GM19324 (cell line): Measurements from ENCODE around the gene SIK3.

Source experiments
- ATAC-seq: cut with Tn5 transposase; IDR thresholded peaks from one replicate; pipeline ENCODE4 v1.9.1; 2021; ENCODE audit warnings: mild to moderate bottlenecking, moderate library complexity; ENCODE audit not compliant: unreplicated experiment, low FRiP score

The SIK3 gene

DNA sequence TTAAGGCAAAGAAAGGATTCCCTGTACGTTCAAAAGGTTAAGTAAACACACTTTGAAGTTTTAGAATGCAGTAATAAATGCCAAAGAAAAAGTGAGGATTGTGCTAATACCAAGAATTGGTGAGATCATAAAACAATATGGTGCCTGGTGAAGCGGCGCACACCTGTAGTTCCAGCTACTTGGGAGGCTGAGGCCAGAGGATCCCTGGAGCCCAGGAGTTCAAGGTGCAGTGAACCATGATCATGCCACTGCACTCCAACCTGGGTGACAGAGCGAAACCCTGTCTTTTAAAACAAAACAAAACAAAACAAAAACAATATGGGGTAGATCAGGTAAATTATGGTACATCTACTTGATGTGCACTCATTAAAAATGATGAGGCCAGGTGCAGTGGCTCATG lies 187.4 kb downstream of the SIK3 start:
- ATAC-seq, result no peak

DNA sequence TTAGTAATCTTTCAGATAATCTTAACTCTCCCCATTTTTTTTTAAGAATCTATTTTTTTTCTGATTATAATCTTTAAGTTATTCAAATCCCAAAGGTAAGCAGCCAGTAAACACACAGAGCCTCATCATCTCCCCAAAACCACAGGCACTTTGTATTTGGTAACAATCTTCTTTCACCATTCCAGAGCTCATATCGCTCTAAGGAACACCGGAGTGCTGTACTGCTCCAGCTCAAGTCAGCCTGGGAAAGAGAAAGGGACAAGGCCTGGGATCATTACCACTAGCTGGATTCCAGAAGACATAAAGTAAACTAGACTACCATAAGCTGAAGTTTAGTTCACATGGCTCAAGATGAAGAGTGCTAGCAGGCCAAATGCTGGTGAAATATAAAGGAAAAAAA lies 187.8 kb downstream of the SIK3 start:
- no peak for ATAC-seq

DNA sequence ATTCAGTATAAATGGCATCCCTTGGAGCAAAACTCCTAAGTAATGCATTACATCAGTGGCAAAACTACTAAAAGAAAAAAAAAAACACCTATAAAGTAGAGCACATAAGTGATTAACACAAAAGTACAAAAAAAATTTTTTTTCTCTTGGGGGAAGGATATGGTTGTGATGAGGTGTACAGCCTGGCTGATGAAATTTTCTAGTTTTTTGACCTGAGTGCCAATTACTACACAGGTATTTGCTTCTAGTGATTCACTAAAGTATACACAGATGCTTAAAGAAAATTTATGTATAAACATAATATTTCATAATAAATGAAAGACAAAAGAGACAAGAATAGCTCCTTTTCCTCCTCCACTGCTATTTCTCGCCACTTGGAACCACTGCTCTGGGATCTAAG lies 189.0 kb downstream of the SIK3 start:
- ATAC-seq, result no peak

DNA sequence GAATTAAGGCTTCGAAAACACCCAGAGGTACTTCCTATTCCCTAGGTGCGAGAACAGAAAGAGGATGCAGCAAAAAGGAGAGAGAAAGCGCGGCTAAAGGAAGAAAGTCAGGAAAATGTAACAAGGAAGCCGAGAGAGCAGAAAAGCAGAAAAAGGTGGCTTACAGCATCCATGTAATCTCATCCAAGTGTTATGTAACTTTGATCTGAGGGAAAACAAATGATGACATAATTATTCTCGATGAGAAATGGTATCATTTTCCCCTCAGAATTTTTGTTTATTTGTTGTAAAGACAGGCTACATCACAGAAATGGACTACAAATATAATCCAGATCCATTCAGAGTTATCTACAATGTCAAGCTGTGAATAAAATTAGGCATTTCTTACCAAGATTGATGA lies 191.7 kb downstream of the SIK3 start:
- no peak for ATAC-seq

DNA sequence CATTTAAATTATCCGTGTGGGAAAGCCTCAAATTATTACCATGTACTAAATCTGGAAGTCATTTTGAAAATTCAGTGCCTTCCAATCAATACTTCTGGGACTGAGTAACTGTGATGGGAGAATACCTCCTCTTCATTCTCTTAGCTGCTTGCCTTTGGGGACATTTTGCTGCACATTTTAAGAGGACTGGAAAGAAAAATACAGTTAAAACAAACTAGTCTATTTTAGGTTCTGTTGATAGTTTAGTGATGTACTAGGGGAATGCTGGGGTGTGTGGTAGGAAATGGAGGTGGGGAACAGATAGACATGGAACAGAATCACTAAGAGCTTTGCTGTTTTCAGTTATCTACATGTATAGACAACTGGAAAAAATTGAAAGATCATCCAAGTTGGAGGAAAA lies 195.1 kb downstream of the SIK3 start:
- ATAC-seq, result no peak

DNA sequence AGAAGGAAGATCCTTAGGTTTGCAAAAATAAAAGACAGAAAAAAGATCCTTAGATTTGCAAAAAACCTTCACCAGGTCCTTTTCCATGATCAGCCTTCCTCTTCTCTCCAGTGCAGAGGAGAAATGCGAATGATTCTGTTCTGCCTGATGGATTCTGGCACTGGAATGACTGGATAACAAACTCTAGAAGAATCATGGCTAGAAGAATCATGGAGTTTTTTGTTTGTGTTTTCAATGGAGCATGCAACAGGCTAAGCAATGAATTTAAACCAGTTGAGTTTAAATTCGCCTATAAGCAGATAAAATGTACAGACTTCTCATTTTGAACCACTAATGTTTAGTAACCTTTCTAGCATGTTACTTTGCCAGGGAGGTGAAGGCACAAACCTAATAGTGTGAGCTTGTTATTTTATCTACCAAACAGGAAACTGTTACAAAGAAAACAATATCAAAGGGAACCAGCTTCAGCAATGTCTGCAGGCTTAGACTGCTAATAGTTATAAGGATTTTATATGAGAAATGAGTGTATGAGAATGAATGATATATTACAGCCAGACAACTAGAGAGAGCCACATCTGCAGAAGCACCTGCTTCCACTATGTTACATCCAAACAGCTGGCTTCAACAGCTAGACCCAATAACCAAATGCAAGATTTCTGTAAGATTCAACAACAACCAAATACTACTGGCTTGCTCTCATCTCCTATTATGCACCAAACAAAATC lies 196.1 kb downstream of the SIK3 start:
- ATAC-seq, result no peak

DNA sequence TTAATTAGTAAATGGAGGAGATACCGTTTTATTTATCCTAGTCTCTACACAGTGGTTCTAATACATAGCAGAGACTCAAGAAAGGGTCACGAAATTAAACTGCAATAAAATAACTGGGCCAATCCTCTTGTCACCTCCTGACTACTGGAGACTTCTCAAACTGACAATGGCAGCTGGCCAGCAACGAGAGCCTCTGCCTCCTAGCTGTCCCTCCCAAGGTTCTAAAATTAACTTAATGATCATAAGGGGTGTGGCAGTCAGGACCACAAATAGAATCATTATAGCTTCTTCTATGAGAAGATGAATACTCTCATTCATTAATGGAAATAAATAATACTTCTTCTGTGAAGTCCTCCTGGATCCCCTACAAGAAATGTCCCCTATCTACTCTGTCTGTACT lies 197.0 kb downstream of the SIK3 start:
- no peak for ATAC-seq

DNA sequence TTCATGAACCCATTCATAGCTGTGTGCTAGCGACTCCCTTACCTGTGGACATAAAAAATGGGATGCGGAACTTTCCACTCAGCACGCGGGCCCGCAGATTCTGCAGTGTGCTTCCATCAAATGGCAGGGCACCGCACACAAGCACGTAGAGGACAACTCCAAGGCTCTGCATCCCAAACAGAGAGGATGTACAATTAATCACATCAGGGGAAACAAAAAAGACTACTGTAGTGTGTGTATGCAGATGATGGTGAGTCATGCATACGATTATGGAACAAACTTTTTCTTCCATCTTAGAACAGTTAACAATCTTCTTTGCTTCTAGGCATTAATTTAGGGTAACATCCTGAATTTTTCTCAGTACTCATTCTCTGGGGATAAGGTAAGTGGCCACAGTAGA lies 202.0 kb downstream of the SIK3 start:
- ATAC-seq, result no peak

DNA sequence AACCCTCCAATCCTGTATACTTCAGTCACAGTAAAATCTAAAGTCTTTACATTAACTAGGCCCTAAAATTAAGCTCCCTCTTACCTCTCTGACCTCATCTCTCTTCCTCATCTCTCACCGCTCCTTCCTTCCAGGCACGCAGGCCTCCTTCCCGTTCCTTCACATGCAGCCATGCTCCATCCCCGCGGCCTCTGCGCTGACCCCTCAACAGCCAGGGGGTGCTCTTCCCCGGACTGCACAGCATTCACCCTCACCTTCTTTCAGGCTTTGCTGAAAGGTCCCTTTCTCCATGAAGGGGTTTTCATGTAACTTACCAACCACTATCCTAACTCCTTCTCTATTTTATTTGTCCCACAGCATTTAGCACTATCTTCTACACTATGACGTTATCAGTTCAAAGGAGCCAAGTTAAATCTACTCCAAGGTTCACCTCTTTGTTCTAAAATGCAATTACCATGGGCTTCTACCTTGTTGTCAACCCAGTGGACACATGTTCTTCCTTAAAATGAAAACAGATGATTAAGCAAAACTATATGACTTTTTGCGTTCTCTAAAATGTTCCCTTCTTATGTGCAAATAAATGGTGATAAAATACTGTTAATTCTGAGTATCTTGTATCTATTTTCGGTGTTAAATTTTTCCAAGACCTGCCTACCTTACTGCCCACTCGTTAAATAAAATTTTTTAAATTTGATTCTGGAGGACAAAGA lies 203.0 kb downstream of the SIK3 start:
- no peak for ATAC-seq

DNA sequence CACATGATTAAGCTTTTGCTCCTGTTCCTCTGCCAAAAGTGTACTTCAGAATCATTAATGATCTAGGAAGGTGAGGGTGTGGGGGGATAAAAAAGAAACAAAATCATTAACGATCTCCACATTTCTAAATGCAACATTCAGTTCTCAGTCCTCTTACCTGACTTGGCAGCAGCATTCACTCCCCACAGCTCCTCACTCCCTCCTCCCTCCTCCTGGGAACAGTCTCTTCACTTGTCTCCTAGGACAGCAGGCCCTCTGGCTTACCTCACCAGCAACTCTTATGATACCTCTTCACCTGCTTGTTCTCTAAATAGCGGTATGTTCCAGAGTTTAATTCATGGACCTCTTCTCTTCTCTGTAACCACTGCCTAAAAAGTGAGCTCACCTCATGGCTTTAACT lies 204.3 kb downstream of the SIK3 start:
- ATAC-seq, result no peak

DNA sequence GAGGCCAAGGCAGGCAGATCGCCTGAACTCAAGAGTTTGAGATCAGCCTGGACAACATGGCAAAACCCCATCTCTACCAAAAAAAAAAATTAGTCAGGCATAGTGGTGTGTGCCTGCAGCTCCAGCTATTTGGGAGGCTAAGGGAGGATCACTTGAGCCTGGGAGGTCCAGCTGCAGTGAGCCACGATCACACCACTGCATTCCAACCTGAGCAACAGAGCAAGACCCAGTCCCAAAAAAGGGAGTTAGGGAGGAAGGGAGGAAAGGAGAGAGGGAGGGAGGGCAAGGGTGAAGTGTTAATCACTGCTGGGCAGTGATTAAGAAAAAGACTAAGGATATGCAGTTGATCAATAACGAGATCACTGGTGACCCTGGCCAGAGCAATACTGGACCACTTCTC lies 204.8 kb downstream of the SIK3 start:
- no peak for ATAC-seq

DNA sequence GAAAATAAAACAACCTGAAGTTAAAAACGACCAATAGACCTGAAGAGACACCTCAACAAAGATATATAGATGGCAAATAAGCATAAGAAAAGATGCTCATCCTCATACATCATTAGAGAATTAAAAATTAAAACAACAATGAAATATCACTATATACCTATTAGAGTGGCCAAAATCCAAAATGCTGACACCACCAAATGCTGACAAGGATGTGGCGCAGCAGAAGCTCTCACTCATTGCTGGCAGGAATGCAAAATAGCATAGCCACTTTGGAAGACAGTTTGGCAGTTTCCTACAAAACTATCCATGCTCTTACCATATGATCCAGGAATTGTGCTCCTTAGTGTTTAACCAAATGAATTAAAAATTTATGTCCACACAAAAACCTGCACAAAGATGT lies 205.9 kb downstream of the SIK3 start:
- no peak for ATAC-seq

DNA sequence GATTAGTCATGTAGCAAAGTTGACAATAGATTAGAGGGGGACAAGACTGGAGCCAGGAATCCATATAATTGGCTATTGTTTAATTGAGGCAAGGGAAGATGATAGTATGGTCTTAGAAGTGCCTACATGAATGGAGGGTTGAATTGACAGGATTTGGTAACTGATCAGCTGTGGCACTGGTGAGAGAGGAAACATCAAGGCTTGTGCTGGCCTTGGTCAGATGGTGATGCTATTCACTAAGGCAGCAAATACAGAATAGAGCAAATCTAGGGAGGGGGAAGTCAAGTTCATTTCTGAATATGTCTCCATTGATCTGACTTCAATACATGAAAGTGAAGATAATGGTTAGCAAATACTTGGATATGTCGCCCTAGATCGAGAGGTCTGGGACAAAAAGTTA lies 206.5 kb downstream of the SIK3 start:
- ATAC-seq, result no peak

DNA sequence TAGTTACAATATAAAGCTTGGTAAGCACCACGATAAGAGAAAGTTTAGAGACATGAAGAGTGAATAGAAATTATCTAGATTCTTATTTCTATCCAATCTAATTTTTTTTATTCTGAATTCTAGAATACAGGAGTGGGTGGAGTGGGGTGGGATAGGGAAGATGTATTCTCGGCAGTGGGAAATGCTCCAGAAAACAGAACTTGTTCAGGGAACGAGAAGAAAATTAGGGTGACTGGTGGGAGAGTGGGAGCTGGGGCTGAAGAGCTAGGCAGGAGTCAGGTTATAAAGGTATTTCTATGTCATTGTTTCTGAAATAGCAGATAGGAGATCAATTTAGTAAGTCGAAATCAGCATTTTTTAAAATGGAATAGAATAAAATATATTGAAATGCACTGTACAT lies 207.6 kb downstream of the SIK3 start:
- ATAC-seq, result no peak

DNA sequence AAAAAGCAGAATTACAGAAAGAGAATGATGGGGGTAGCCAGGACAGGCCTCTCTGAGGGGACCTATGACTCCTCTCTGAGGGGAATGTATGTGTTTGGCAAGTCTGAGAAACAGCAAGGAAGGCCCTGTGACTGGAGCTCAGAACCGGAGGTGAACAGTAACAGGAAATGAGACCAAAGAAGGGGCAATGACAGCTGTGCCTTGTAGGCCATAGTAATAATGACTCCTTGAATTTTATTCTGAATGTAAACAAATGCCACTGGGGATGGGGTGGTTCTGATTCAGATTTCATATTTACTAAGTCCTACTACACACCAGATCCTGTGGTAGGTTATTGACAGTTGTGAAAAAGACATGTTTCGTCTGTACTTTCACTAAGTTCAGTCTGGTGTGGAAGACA lies 208.0 kb downstream of the SIK3 start:
- ATAC-seq, result peak; percentile 67

DNA sequence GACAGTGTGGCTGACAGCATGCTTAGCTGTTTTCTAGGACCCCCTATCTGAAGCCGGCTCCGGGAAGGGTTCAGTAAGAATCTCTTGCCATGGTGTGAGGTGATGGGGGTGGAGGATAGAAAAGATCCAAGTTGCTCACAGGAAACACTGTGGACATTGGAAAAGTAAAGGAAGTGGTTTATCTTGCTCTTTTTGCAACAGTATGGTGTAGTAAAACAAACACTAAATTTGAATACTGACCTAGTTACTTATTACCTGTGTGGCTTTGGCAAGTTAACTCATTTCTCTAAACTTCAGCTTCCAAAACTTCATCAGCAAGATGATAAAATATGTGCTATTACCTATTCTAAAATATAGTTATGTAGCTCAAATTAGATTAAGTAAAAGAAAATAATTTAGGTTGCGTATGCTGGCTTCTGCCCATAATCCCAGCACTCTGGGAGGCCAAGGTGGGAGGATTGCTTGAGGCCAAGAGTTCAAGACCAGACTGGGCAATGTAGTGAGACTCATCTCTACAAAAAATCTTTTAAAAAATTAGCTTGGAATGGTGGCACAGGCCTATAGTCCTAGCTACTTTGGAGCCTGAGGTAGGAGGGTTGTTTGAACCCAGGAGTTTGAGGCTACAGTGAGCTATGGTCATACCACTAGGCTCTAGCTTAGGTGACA lies 209.2 kb downstream of the SIK3 start:
- ATAC-seq, result no peak

DNA sequence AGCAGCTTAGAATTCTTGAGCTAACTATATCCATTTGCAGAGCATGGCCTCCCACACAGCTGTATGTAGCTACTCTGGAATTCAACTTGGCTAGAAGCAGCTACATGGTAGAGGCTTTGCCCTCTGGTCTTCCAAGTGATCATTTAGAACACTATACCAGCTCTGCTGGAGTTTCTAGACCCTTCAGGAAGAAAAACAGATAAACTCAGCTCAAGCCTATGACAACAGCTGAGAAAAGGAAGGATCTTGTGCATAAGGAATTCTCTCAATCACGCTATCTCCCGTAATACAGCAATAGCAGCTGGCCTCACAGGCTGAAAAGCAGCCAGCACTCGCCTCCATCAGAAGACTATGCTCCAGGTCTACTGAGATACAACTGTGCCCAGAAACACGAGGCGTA lies 210.2 kb downstream of the SIK3 start:
- ATAC-seq, result no peak

DNA sequence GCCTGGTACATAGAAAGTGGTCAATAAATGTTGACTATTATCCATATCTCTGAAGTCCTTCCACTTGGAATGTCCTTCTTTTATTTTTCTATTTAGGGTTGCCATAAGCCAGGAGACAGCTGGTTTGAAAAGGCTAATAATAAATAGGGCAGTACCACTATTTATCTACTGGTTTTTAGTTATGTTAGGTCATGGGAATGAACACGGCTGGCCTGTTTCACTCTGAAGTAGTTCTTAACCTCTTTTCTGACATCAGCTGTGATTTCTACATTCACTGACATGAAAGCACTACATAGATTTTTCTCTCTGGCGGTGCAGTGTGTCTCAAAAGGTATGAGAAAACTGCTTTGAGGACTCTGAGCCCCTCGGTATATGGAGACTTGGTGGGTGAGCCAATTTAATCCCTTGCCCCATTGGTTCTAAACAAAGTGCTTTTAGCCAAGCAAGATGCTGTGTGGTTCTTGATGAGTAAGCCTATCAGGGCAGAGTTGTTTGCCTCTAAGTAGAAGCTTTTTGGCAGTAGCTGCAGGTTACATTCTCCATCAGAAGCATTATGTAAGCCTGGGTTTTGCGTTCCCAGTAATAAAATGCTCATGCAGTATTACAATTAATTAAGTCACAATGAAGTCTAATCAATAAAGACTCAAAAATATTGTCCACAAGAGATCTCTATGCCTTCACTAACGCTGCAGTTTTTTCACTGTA lies 212.1 kb downstream of the SIK3 start:
- no peak for ATAC-seq

DNA sequence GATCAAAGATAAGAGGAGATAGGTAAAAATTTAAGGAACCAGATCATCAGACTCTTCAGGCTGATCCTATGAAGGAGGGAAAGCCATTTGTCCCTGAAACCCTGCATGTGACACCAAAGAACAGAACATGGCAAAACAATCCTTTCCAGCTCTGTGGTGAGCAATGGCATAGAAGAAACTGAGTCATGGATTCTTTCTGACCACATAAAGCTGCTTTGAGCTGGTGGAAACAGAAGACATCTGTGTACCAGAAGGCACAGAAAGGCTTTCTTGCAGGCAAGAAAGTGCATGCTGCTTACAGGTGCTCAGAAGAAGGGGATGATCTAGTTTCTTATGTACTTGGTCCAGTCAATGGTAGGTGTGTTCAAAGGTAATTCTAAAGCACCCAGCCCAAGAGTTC lies 215.8 kb downstream of the SIK3 start:
- no peak for ATAC-seq

DNA sequence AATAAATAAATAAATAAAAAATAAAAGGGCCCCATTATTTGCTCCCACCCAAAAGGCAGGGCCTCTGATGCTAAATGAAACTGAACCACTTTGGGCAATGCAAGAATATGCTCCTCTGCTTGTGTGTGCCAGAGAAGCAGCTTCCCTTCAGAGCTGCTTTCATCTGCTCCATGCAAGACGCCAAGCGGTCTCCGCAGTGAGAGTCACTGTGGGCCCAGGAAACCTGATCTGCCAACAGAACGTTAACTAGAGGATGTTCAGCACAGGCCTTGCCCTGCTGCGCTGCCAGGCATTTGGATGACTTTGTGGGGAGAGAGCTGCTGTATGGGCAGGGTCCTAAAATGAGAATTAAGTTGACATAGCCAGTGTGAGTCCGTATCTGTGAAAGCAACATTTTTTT lies 217.1 kb downstream of the SIK3 start:
- ATAC-seq, result no peak
